Measurements from ENCODE around the gene DNAH17. TPM values are rescaled to one million over a fixed set of nuclear protein-coding genes. Genes with fewer than 3 reads are reported as not detected.

Gene DNAH17
- total and polyA plus RNA-seq, 2 donors (not counting 3 experiments of a cell fraction or from before 2014, with no cell fraction given), result not detected

- Histone ChIP-seq H3K4me1 (ENCODE audit: control insufficient read depth, extremely low read depth, insufficient read depth, low read length) (no peaks in the 10 kb centered on the region), H3K79me2 (ENCODE audit: control insufficient read depth, insufficient read depth, low read length) (no peaks in the 10 kb centered on the region), H2AFZ (ENCODE audit: low read depth, low read length) (no peak overlapping the region), H3K27ac (ENCODE audit: insufficient read depth, low read depth, low read length) (no peak overlapping the region), H3K9ac (replicated peaks; ENCODE audit: extremely low read depth, insufficient read depth, low read length) (no peak overlapping the region), H3K4me2 (ENCODE audit: insufficient read depth, low read length) (no peak overlapping the region), H3K9me1 (replicated peaks; ENCODE audit: control insufficient read depth, extremely low read depth, insufficient read depth, low read length) (no peaks in the 10 kb centered on the region), H4K20me1 (replicated peaks; ENCODE audit: control insufficient read depth, extremely low read depth, insufficient read depth, low read length) (no peaks in the 10 kb centered on the region), H3K4me3 (replicated peaks in 1 of 3; ENCODE audit: insufficient read depth in 1 of 3, low read depth in 1 of 3, low read length in 3 of 3) (no peak overlapping the region), H3K9me3 (replicated peaks; ENCODE audit: control insufficient read depth, insufficient read depth, low read length) (no peaks in the 10 kb centered on the region), H3K27me3 (ENCODE audit: control insufficient read depth in 2 of 2, insufficient read depth in 2 of 2, low read length in 2 of 2) (peaks cover 0 to 5% of the 10 kb centered on the region in 2 experiments), H3K36me3 (ENCODE audit: control insufficient read depth in 2 of 2, extremely low read depth in 1 of 2, insufficient read depth in 2 of 2, low read length in 2 of 2) (no peaks in the 10 kb centered on the region)
- POLR2A ChIA-PET, result no interaction called here
- dilution Hi-C loops (cut with MboI; ENCODE audit: extremely low pct_ligation_motif_present, low sequenced_read_pairs), result loop anchor here (25.0 kb wide), 1 partner anchor 161 kb away; no protein-coding TSS in a partner anchor
- CTCF ChIA-PET, result no interaction called here
- TF ChIP-seq EZH2 (IDR thresholded peaks at IDR 0.05; ENCODE audit: borderline replicate concordance, low read depth, low read length, severe bottlenecking) (no peak), FOS (IDR thresholded peaks at IDR 0.05; ENCODE audit: borderline replicate concordance, insufficient read depth, low read length) (no peak), CTCF (IDR thresholded peaks at IDR 0.05; ENCODE audit: extremely low read depth in 1 of 2, insufficient read depth in 1 of 2, low read depth in 1 of 2, low read length in 2 of 2) (no peak), MYC (IDR thresholded peaks at IDR 0.05; ENCODE audit: low read depth, low read length) (no peak), GATA2 (IDR thresholded peaks at IDR 0.05; ENCODE audit: insufficient read depth, insufficient read length, low read depth, low read length) (no peak), JUN (IDR thresholded peaks at IDR 0.05; ENCODE audit: borderline replicate concordance, insufficient read depth, insufficient read length, low read depth) (no peak), POLR2AphosphoS5 (IDR thresholded peaks at IDR 0.05; ENCODE audit: insufficient read depth, low read depth, low read length) (no peak), MAX (IDR thresholded peaks at IDR 0.05; ENCODE audit: insufficient read depth, insufficient read length) (no peak), POLR2A (IDR thresholded peaks at IDR 0.05; ENCODE audit: low read depth, low read length) (no peak)
- DNase-seq (ENCODE audit: low read depth, low spot score) (no peak), FAIRE-seq (no peak)
- intact Hi-C loops (cut with micrococcal nuclease), result no loop called here
- no TSS peak for BruUV-seq (replicated peaks)
These were observed 101.0 kb downstream of the DNAH17 start for GRCh38 chr17:78476149-78476548.

Measured in endothelial cell of umbilical vein (primary cell).